Brain pericyte (primary cell): ENCODE data around the gene KCNH3.

Source experiments
- DNase-seq: peaks from one replicate; pipeline ENCODE4 v3.0.0-alpha.2; 2012; ENCODE audit warnings: low read depth, low spot score

KCNH3 gene

GRCh38 chr12:49559011-49559675 is 20.3 kb downstream of the KCNH3 start:
- no peak for DNase-seq

- DNase-seq = no peak
Observed at GRCh38 chr12:49560695-49561094, 21.9 kb downstream of the KCNH3 start.

GRCh38 chr12:49562233-49562632 is 23.4 kb downstream of the KCNH3 start:
- DNase-seq = no peak

- no peak for DNase-seq
Observed at GRCh38 chr12:49562831-49563230, 24.0 kb downstream of the KCNH3 start.

- DNase-seq = no peak
Observed at GRCh38 chr12:49563951-49564685, 25.3 kb downstream of the KCNH3 start.

GRCh38 chr12:49564686-49565405 is 26.0 kb downstream of the KCNH3 start:
- no peak for DNase-seq

- DNase-seq = no peak
Observed at GRCh38 chr12:49565406-49566265, 26.8 kb downstream of the KCNH3 start.

- no peak for DNase-seq
Observed at GRCh38 chr12:49566361-49566760, 27.5 kb downstream of the KCNH3 start.

- DNase-seq = no peak
Observed at GRCh38 chr12:49567302-49567610, 28.4 kb downstream of the KCNH3 start.

GRCh38 chr12:49567611-49568441 is 29.0 kb downstream of the KCNH3 start, which contains the start of gene MCRS1:
TSS of gene MCRS1 (minus strand) at chr12:49568142. CDS start at chr12:49566731, 1,411 bp downstream.
- peak; percentile 71 for DNase-seq

- no peak for DNase-seq
Observed at GRCh38 chr12:49568442-49569162, 29.8 kb downstream of the KCNH3 start.

- DNase-seq = no peak
Observed at GRCh38 chr12:49577589-49578315, 38.9 kb downstream of the KCNH3 start.

- no peak for DNase-seq
Observed at GRCh38 chr12:49578471-49579112, 39.8 kb downstream of the KCNH3 start.

- DNase-seq = peak; percentile 22
Observed at GRCh38 chr12:49580572-49581535, 42.0 kb downstream of the KCNH3 start.

- DNase-seq = no peak
Observed at GRCh38 chr12:49582201-49582600, 43.4 kb downstream of the KCNH3 start.

GRCh38 chr12:49582850-49583249 is 44.0 kb downstream of the KCNH3 start:
- no peak for DNase-seq

- no peak for DNase-seq
Observed at GRCh38 chr12:49583366-49584094, 44.7 kb downstream of the KCNH3 start.
